GM12865 (cell line): ENCODE data around the gene FAM107A.

Source experiments
- DNase-seq: peaks from one replicate; pipeline ENCODE4 v3.0.0; 2010; ENCODE audit warnings: low read depth
- H3K4me3 ChIP-seq: 2 replicates; pipeline ENCODE4 v1.5.1; 2011; ENCODE audit warnings: mild to moderate bottlenecking, low read depth, low read length, control low read depth
- TF ChIP-seq, protein P1 (sequence below): IDR thresholded peaks from 2 replicates; pipeline ENCODE4 v1.5.1; 2011; ENCODE audit warnings: low read length, control low read depth, low read depth, inconsistent platforms; ENCODE audit not compliant: insufficient read depth; ENCODE audit errors: missing control alignments

The FAM107A gene

DNA sequence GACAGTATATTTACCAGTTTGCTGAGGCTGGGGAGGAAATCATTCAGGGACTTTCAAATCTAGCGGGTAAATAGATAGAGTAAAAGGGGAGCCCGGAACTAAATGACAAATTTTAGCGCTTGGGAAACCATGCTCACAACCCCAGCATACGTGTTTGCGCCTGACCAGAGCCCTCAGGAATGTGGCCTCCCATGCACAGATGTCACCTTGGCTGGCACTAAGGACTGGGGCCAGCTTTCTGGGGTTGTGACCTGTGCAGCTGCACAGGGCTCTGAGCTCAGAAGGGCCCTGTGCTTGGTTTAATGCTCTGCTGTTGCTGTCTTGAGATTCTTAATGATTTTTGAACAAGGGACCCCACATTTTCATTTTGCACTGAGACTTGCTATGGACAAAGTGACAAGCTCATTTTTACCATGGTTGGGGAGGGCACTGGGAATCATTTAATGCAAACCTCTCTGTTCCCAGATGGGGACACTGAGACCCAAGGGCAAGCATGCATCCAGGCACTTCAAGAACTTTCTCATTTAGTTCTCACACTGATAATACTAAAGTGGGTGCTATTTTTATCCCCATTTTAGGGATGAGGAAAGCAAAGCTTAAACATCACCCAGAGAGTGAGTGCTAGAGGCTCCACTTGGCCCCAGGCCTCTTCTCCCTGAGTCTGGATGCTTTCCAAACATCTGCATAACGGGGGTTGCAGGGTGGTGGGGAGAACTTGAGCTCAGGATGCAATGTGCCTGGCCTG lies 44.1 kb upstream of the FAM107A start:
- H3K4me3 ChIP-seq, result no peak overlapping the region
- DNase-seq, result no peak
- TF ChIP-seq, protein P1, sequence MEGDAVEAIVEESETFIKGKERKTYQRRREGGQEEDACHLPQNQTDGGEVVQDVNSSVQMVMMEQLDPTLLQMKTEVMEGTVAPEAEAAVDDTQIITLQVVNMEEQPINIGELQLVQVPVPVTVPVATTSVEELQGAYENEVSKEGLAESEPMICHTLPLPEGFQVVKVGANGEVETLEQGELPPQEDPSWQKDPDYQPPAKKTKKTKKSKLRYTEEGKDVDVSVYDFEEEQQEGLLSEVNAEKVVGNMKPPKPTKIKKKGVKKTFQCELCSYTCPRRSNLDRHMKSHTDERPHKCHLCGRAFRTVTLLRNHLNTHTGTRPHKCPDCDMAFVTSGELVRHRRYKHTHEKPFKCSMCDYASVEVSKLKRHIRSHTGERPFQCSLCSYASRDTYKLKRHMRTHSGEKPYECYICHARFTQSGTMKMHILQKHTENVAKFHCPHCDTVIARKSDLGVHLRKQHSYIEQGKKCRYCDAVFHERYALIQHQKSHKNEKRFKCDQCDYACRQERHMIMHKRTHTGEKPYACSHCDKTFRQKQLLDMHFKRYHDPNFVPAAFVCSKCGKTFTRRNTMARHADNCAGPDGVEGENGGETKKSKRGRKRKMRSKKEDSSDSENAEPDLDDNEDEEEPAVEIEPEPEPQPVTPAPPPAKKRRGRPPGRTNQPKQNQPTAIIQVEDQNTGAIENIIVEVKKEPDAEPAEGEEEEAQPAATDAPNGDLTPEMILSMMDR, result no peak

DNA sequence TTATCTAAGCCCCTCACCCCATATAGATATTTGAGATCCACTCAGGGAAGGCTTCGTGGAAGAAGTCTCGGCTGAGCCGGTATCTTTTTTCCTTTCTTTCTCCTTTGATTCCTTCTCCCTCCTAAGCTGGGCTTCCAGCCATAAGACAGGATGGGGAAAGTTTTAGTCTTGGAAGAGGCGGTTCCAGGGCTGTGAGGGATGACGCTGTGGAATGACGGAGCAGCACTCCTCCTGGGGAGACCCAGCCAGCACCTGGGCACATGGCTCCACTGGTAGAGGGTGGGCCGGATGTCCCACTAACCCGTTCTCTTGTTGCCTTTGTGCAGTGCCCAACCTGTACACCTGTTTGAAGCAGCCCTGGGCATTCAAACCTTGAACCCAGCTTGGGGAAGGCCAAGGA lies 43.2 kb upstream of the FAM107A start:
- TF ChIP-seq, protein P1, result no peak
- DNase-seq, result no peak
- no peak overlapping the region for H3K4me3 ChIP-seq

DNA sequence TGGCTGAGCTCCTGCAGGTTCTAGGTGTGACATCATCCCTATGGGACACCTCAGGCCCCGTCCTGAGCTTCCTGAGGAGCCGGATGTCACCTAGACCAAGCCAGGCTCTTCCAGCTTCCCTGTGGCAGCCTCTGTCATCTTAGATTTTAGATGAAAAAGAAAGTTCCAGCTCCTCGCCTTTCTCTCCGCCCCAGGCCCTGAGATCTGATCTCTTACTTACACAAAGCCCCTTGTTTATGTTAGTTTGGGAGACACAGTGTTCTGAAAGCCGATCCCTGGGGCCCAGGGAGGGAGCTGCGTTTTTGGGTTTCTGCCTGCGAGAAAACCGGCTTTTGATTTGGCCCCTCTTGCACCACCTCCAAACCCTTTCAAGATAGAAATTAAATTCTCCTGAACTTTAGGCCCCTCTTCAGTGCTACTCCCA lies 40.2 kb upstream of the FAM107A start:
- no peak overlapping the region for H3K4me3 ChIP-seq
- TF ChIP-seq, protein P1, result no peak
- DNase-seq, result no peak

DNA sequence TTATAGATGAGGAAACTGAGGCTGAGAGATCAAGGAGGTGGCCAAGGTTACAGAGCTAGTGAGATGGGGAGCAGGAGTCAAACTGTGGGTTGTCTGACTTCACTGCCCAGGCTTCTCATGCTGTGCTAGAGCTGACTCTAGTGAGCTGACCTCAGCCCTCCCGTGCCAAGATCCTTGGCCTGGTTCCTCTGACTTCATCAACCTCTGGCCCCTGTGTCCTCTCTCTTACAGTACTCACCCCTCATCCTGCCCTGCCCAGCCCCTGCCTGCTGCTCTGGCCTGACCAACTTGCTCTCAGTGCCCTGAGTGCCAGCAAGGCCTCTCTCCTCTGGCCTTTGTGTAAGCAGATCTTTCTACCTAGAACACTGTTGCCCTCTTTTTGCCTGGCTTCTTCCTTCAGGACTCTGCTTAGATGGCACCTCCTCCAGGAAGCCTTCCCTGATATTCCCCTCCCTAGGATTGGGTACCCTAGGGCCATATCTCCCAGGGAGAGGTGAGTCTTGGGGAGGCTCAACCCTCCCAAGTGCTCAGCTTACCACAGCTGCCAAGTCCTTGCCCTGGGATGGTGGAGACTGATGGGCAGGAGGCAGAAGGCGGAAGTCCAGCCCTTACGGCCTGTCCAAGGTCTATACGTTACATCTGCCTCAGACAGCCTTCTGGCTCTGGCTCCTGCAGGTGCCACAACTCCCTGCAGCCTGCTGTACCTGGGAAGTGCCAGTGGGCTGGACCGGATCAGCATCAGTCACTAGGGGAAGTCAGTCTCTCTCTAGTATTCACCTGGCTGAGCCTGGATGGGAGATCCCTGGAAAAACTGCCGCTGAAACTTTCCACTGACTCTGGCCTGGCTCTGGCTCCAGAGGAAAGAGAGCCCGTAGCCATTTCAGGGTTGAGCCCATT lies 36.3 kb upstream of the FAM107A start:
- TF ChIP-seq, protein P1, result no peak
- no peak overlapping the region for H3K4me3 ChIP-seq
- no peak for DNase-seq

DNA sequence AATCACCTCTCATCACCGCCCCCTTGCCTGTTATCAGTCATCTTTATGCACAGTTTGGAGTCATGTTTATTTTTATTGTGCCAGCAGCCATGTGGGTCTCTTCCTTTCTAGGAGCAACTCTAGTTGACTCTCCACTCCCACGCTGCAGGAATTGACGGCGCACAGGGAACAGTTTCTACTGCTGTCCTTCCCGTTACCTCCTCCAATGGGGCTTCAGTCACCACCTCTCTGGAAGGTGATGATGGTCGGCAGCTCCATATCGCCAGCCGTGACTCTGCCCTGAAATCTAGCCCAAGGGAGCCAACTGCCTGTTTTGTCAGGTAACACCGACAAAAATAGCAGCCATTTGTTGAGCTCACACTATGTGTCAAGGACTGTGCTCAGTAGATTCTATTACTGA lies 35.6 kb upstream of the FAM107A start:
- no peak for DNase-seq
- no peak overlapping the region for H3K4me3 ChIP-seq
- TF ChIP-seq, protein P1, result no peak

DNA sequence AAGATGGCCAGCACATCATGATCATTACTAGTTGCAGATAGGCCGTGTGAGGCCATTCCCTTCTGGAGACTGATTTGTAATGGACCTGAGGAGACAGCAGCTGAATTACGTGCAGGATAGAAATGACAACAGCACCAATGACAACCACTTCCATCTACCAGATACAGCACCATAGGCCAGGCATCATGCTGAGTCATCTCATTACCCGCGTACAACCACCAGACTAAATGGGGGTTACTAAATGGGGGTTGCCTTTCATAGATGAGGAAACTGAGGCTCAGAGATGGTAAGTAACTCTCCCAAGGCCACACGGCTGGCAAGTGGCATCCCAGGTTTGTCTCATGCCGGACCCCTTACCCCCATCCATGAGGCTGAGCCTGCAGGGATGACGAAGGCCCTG lies 32.8 kb upstream of the FAM107A start:
- DNase-seq, result peak; percentile 47
- TF ChIP-seq, protein P1, result no peak
- H3K4me3 ChIP-seq, result no peak overlapping the region
